Nucleus accumbens (tissue), 56 donors: ENCODE measurements around the gene GPC3.
A peak's percentile ranks its signal among the peaks of the same experiment; 100 is the strongest.

ENCODE experiments used
- DNase-seq, 56 donors: peaks; one replicate each; lab custom pipeline; 2025; lab: John Stamatoyannopoulos, UW

GPC3 gene

DNA sequence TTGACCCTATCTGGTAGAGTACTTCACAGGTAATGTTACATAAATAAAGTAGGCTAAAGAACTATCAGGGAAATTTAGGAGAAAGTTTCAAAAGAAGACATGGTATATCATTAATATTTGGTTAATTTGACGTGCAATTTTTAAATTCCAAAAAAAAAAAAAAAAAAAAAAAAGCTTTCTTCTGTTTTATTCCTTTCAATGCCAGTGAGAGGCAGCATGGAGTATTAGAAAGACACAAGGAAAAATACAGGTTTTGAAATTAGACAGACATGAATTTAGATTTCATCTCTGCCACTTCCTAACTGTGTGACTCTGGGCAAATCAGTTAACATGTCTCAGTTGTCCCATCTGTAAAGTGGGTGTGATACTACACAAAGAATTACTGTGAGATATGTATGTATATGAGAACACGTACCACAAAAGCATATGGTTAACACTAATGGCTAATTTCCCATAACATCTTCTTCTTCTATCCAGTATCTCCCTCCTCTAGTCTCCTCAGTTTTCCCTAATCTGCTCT is 132.5 kb downstream of the GPC3 start:
- no peak for DNase-seq

- DNase-seq = no peak
These were observed 133.0 kb downstream of the GPC3 start for GRCh38 chrX:133852401-133852800.

DNA sequence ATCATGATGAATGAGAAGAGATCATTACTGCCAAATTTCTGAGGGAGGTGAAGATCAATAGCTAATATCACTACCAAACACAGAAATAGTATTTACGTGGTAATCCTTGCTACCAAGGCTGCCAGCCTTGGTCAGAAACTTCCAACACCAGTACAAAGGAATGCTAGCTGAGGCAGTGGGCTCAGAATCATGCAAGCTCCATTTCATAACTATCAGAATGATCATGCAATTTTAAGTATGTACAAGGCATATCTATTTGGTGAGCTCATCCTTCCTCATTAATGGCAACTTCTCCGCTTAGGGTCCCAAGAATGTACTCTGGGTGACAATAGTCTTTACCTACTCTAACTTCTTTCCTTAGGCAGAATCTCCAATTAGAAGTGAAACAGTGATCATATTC is 135.0 kb downstream of the GPC3 start:
- no peak for DNase-seq

DNA sequence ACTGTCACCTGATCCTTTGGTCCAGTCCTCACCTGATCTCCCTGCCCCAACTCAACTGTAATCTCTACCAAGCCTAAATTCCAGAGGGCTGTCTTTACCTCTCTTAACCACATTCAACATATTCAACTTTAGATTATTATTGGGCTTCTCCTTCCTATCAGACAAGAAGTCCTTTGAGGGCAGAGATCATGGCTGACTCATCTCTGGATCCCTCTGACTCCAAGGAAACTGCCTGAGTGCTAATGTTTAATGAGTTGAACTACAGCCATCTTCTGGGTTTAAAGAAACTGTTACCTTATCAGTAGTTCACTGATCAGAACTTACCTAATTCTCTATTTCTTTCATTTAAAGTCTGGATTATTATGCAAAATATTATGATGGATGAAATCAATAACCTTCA is 135.7 kb downstream of the GPC3 start:
- DNase-seq = no peak

DNA sequence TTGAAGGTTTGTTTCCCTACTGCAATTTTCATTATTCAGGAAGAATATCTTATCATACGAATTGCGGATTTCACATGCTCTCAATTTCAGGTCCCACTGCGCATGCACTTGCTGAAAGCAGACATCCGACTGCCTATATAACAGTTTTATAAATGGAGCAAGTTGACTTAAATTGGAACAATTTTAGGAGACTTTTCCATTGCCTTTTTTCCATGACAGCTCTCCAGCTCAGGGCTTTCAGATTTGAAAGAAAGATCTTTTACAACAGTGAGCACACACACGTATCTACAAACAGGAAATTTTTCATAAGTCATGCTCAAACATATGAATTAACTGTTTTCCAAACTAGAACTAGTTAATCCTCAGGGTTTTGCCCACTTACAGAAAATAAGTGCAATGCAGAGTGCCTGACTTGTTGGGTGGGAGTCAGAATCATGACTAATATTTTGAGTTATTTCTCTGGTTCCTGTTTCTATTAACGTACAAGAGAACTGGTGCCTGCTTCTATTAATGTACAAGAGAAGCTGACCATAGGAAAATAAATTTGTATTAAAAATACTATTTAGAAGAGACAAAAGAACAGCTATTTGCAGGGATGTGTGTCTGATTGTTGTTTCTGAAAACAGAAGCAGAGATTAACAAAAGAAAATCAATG is 137.9 kb downstream of the GPC3 start:
- no peak for DNase-seq

DNA sequence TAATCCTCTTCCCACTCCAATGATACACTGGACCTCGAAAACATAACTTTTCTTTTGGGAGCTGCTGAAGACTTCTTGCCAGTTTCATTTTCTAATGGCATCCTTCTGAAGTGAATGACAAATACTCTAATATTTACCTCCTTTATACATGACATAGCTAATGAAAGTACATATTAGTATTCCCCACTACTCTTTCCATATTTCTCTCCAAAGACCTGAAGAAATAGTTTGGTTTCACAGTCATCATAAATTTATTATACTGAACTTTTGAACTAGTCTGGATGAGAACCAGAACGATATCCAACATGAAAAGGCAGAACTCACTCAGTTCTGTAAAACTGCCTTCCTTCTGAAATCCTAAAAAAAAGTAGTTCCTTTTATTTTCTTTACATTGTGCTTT is 139.1 kb downstream of the GPC3 start:
- DNase-seq = no peak

GRCh38 chrX:133840415-133840814 is 145.0 kb downstream of the GPC3 start:
- DNase-seq = no peak

DNA sequence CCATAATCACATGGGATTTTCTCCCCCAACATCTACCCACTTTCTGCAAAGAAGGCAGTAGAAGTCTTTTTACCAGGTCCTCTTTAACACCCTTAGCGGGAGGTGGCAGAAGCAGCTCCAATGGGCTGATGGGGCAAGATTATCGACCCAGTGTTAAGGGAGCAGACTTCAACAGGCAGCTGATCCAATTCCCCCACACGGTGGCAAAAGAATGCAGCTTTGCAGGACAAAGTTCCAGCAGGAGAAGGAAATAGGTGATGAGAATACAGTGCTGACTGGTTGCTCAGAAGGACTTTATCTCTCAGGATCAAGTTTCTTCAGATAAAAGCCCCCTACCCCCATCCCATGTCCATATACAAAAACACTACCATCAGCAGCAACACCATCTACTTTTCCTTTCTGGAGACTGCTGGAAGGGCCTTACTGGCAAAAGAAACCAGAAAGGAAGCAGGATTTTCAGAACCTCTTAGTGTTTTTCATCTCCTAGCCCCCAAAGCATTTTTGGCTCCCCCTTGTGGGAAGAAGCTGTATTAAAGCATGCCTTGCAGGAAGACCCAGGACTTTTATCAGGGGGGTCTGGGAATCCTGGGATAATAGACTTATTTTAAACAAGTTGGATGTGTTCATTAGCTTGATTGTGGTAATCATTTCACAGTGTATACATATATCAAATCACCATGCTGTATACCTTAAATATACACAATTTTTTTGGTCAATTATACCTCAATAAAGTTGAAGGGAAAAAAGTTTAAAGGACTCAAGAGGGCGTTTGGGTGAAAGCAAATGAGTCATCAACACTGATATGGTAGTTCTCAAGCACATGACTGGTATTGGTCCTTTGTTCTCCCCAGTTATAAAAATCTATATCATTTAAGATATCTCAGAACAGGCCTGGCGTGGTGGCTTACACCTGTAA is 146.4 kb downstream of the GPC3 start:
- DNase-seq = peak in 14 of 56 donors; percentile 0 to 14 (median 0)

DNA sequence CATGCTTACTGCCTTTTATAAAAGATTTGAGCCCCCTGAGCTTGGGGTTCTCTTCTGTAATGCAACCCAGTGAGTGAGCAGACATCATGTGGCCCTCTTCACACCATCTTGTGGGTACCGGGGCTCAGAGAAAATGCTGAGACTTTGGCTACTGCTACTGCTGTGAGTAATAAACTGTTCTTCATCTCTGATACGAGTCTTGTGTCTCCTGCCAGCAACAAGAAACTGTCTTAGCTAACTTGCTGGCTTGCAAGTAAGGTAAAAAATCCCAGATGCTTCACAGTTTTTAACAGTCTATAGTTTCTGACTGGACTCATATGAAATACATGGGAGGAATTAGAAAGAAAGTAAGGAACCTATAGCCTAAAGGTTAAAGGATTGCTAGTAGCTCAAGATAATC is 148.3 kb downstream of the GPC3 start:
- DNase-seq = no peak

- DNase-seq = no peak
These were observed 148.8 kb downstream of the GPC3 start for GRCh38 chrX:133836561-133836960.

DNA sequence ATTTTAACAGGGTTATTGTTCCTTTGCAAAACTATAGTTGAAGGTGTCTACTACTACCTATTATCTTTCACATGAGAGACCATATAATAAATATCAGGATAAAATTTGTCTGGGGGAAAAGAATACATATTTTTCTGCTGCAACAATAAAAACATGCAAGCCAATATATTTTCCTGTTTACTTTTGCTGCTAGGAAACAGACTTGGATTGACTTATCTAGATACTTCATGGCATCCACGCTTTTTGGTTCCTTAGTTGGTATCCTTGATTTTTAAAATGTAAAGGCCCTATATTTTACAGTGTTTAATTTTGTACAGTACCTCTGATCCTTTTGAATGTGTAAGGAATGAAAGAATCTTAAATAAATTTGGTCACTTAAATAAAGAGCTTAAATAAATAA is 150.6 kb downstream of the GPC3 start:
- no peak for DNase-seq

DNA sequence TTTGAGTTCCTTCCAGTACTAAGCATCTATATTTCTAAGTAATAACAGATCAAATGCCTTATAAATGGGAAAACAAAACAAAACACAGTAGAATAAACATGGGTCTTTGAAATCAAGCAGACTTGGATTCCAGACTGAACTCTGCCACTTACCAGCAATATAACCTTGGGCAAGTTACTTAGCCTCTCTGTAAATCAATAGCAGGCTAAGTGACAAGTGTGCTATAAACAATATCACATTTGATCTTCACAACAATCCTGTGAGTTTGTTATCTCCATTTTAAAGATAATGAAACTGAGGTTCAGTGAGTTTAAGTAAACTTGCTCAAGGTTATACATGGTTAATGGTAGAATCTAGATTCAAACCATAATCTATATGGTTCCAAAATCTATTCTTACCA is 165.8 kb downstream of the GPC3 start:
- no peak for DNase-seq

DNA sequence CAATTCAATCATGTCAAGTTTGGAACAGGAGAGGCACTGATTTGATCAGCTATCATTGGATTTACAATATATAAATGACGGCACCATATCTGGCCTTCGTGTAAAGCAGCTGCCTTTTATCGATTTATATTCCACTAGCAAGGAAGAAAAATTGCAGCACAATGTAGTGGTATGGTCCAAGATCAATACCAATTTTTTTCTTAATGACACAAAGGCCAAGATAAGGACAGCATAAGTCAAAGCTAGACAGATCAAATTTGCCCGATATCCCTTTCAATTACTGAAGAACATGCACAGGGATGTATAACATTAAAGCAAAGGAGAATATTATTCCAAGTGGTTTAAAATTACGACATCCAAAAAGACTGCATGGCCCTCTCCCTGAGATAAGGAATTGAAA is 167.4 kb downstream of the GPC3 start:
- DNase-seq = no peak

GRCh38 chrX:133815496-133815895 is 169.9 kb downstream of the GPC3 start:
- no peak for DNase-seq

DNA sequence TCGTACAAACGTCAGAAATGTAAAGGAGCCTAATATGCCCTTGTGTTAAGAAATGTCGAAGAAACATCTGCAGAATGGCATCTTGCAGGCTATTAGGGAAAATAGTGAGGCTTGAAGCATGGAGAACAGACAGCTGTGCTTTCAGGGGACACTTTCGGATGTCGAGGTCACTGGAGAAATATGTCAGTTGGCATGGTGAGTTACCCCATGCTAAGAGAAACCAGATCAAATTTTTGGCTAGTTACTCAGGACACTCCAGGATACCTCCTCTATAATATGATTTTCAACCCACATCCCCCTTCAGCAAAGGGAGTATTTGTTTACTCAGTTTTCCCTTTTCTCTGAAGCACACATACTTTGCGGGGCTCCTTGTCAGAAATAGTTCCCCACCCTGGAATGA is 171.4 kb downstream of the GPC3 start:
- DNase-seq = no peak

DNA sequence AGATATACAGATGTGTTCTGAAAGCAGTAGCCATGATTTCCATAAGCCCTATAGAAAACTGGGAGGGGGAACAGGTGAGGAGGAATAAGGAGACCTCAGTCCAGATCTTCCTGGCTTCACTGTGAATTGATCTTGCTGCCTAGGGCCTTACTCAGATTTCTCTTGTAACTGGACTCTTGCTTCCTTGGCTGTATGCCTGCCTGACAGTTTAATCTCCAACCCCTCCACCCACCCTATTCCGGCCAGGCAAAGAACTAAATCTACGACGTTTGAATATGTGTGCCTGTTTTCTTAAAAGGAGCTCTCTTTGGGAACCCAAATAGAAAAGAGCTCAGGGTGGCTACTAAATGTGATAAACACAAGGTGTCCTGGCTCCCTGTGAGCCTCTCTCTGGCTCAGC is 173.0 kb downstream of the GPC3 start:
- DNase-seq = no peak

DNA sequence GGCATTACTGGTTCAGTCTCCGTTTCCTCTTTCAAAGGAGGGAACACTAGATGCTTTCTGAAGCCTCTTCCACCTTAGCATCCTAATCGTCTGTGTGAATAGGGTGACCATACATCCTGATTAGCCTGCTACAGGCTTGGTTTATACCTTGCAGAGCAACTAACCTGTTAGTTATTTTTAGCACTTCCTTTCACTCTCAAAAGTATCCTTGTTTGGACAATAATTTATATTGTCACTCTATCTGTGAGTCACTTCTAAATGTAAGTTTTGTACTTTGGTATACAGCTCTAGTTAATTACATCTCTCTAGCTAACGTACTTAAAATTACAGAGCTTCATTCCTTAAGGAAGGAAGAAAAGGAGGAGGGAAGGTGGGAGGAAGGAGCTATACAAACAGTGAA is 174.5 kb downstream of the GPC3 start:
- no peak for DNase-seq

DNA sequence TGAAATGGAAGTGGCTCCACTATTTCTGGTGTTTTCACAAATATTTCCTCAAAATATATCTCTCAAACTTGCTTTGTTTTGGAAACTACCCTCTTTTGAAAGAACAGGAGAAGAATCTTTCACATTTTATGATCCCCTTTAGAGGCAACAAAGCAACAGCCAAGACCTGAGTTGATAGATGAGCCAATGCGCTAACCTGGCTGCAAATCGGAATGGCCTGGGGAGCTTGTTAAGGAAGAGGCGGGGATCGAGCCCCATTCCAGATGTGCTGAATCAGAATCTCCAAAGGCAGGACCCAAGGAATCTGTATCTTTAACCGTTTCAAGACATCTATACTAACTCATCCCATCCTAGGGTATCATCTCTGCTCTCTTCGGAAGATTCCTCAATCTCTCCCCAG is 181.3 kb downstream of the GPC3 start:
- DNase-seq = no peak

DNA sequence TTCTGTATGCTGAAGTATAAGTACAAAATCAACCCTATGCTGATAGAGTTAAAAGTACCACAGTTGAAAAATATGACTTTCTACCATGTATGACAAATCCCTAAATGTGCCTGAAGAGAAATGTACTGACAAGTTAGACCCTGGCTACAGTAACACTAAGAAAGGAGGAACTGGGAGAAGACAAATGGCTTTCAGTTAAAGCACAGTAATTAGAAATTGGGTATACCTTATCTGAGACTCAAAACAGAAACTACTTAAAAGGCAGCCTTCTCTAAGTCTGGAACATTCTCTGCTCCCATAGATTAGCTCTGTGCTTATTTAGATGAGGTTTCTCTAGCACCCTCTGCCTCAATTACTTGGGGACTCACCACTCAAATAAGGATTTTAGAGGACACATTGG is 189.1 kb downstream of the GPC3 start:
- DNase-seq = no peak

DNA sequence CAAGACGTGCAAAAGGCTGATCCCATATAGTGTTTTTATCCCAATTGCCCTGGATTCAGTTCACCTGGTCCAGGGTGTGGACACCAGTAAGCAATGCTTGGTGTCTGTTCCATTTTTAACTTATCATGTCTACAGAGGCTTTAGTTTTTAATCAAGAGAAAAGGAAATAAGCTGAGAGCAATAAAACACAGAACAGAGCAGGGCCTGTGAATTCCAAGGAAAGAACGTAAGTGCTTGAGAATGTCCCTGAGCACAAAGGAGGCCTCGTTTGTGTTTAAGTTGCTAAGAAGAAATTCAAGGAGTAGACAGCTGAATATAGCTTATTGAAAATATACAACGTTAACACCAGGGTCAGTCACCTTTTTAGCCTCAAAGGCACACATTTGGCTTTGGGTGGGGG is 191.3 kb downstream of the GPC3 start:
- DNase-seq = no peak

DNA sequence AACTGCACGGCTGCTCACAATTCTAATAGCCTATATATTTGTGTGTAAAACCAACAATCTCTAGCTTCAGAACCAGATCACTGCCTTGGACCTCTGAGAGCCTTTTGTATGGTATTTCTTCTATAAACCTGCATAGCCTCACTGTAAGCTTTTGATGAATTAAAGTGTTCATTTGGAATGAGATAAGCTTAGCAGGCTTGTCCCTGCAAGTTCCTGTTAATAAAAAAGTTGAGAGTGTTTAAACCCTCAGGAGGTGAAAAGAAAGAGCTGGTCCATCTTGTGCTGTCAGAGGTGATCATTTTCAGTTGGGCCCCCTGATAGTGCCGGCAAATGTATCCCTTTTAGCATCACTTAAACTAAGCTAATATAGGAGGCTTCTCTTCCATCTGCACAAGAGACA is 191.8 kb downstream of the GPC3 start:
- no peak for DNase-seq
